Vagina (tissue), 2 donors: ENCODE results near the gene MFSD2A.

Source experiments
- CTCF ChIP-seq, 3 experiments: fragments of 450-650 bp in 2 of 3; fragments of 200-600 bp in 1 of 3; sonication (generic) in 1 of 3; IDR thresholded peaks; one replicate each; pipeline ENCODE4 v1.5.1; 2017 to 2019; ENCODE audit warnings: antibody characterized with exemption in 3 of 3, mild to moderate bottlenecking in 2 of 3, moderate library complexity in 2 of 3
- POLR2A ChIP-seq, 2 donors: fragments of 450-650 bp; IDR thresholded peaks; one replicate each; pipeline ENCODE4 v1.6.1; 2017; ENCODE audit warnings: antibody characterized with exemption in 2 of 2, mild to moderate bottlenecking in 2 of 2, moderate library complexity in 2 of 2

- TF ChIP-seq CTCF (IDR thresholded peaks at IDR 0.05) (no peak), POLR2A (IDR thresholded peaks at IDR 0.05) (no peak)
Measured at GRCh38 chr1:39940980-39941871, 13.7 kb upstream of the MFSD2A start.
